GM19193 (cell line): ENCODE data around the gene ARSK.

Experiments used
- POLR2A ChIP-seq: IDR thresholded peaks from 4 replicates; pipeline ENCODE4 v1.6.1; 2011; ENCODE audit not compliant: insufficient read depth, insufficient read length; ENCODE audit errors: extremely low read depth

Gene ARSK

GRCh38 chr5:95543017-95543705, 11.7 kb upstream of the ARSK start:
- no peak for TF ChIP-seq POLR2A

- TF ChIP-seq POLR2A: no peak
Measured at GRCh38 chr5:95549030-95549429, 5.9 kb upstream of the ARSK start.

- no peak for TF ChIP-seq POLR2A
Measured at GRCh38 chr5:95554331-95554646, 612 bp upstream of the ARSK start.

- TF ChIP-seq POLR2A: no peak
Measured at GRCh38 chr5:95555553-95555952, 652 bp downstream of the ARSK start.

GRCh38 chr5:95557841-95558240, 2.9 kb downstream of the ARSK start:
- no peak for TF ChIP-seq POLR2A

- no peak for TF ChIP-seq POLR2A
Measured at GRCh38 chr5:95562282-95562681, 7.4 kb downstream of the ARSK start.

- no peak for TF ChIP-seq POLR2A
Measured at GRCh38 chr5:95563367-95563766, 8.5 kb downstream of the ARSK start.

GRCh38 chr5:95564450-95564849, 9.5 kb downstream of the ARSK start:
- TF ChIP-seq POLR2A: no peak

GRCh38 chr5:95565280-95565920, 10.5 kb downstream of the ARSK start:
- TF ChIP-seq POLR2A: no peak

- no peak for TF ChIP-seq POLR2A
Measured at GRCh38 chr5:95572016-95572415, 17.1 kb downstream of the ARSK start.

GRCh38 chr5:95581576-95581975, 26.7 kb downstream of the ARSK start:
- TF ChIP-seq POLR2A: no peak

GRCh38 chr5:95583992-95584391, 29.1 kb downstream of the ARSK start:
- no peak for TF ChIP-seq POLR2A

GRCh38 chr5:95590880-95591279, 36.0 kb downstream of the ARSK start:
- TF ChIP-seq POLR2A: no peak

GRCh38 chr5:95591490-95591901, 36.6 kb downstream of the ARSK start:
- TF ChIP-seq POLR2A: no peak

GRCh38 chr5:95595289-95595931, 40.5 kb downstream of the ARSK start:
- no peak for TF ChIP-seq POLR2A

- no peak for TF ChIP-seq POLR2A
Measured at GRCh38 chr5:95599252-95599651, 44.4 kb downstream of the ARSK start.
